Mucosa of stomach (tissue), 1 donor: ENCODE data around the gene SSTR3.

ENCODE experiments used
- H3K27me3 ChIP-seq: one replicate; pipeline ENCODE4 v1.7.0; 2013; ENCODE audit warnings: mild to moderate bottlenecking, low read length; ENCODE audit not compliant: control insufficient read depth, insufficient read depth
- H3K36me3 ChIP-seq: one replicate; pipeline ENCODE4 v1.7.0; 2013; ENCODE audit warnings: low read length; ENCODE audit not compliant: control insufficient read depth, insufficient read depth
- H3K4me1 ChIP-seq: one replicate; pipeline ENCODE4 v1.7.0; 2013; ENCODE audit warnings: mild to moderate bottlenecking, low read length; ENCODE audit not compliant: control insufficient read depth, insufficient read depth
- H3K4me3 ChIP-seq: one replicate; pipeline ENCODE4 v1.7.0; 2013; ENCODE audit warnings: low read length
- H3K9ac ChIP-seq: one replicate; pipeline ENCODE4 v1.7.0; 2013; ENCODE audit warnings: mild to moderate bottlenecking, low read length, moderate library complexity
- H3K9me3 ChIP-seq: one replicate; pipeline ENCODE4 v1.7.0; 2013; ENCODE audit warnings: mild to moderate bottlenecking, low read length, moderate library complexity; ENCODE audit not compliant: control insufficient read depth
- donor health status: Pancreatic carcinoma.

The SSTR3 gene

GRCh38 chr22:37209140-37209845 lies 3.0 kb downstream of the SSTR3 start:
- Histone ChIP-seq H3K9me3 (no peaks in the 10 kb centered on the region), H3K4me1 (no peaks in the 10 kb centered on the region), H3K27me3 (peaks cover 12% of the 10 kb centered on the region), H3K9ac (no peak overlapping the region), H3K4me3 (no peak overlapping the region), H3K36me3 (no peaks in the 10 kb centered on the region)

- Histone ChIP-seq H3K4me3 (no peak overlapping the region), H3K4me1 (no peaks in the 10 kb centered on the region), H3K27me3 (peaks cover 12% of the 10 kb centered on the region), H3K36me3 (no peaks in the 10 kb centered on the region), H3K9me3 (no peaks in the 10 kb centered on the region), H3K9ac (no peak overlapping the region)
Observed at GRCh38 chr22:37208401-37209139, 3.7 kb downstream of the SSTR3 start.

- H3K4me3 ChIP-seq: no peak overlapping the region
- H3K4me1 ChIP-seq: no peaks in the 10 kb centered on the region
- peaks cover 12% of the 10 kb centered on the region for H3K27me3 ChIP-seq
- H3K9ac ChIP-seq: no peak overlapping the region
- H3K36me3 ChIP-seq: no peaks in the 10 kb centered on the region
- H3K9me3 ChIP-seq: no peaks in the 10 kb centered on the region
Observed at GRCh38 chr22:37207981-37208380, 4.3 kb downstream of the SSTR3 start.

DNA sequence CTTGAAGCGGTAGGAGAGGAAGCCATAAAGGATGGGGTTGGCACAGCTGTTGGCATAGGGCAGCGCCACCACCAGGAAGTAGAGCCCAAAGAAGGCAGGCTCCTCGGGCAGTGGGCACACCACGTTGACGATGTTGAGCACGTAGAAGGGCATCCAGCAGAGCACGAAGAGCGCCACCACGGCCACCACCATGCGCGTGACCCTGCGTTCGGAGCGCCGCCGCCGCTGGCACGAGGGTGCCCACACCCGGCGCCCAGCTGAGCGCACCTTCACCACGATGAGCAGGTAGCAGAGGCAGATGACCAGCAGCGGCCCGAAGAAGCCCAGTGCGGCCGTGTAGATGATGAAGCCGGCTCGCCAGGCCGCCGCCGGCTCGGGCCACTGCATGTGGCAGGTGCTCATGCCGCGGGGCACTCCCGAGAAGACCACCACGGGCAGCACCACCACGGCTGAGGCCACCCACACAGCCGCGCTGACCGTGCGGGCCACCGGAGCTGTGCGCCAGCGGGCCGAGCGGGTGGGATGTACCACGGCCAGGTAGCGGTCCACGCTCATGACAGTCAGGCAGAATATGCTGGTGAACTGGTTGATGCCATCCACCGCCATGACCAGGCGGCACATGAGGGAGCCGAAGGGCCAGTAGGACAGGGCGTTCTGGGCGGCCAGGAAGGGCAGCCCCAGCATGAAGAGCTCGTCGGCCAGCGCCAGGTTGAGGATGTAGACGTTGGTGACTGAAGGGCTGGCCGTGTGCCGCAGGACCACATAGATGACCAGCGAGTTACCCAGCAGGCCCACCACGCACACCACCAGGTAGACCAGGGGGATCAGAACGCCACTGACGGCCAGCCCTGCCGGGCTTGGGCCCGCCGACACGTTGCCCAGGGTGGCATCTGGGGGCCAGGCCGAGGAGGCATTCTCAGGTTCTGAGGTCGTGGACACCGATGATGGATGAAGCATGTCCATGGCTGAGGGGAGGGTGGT lies 5.1 kb downstream of the SSTR3 start:
- H3K4me1 ChIP-seq: no peaks in the 10 kb centered on the region
- no peak overlapping the region for H3K9ac ChIP-seq
- no peaks in the 10 kb centered on the region for H3K36me3 ChIP-seq
- no peak overlapping the region for H3K4me3 ChIP-seq
- peaks cover 12% of the 10 kb centered on the region for H3K27me3 ChIP-seq
- H3K9me3 ChIP-seq: no peaks in the 10 kb centered on the region

DNA sequence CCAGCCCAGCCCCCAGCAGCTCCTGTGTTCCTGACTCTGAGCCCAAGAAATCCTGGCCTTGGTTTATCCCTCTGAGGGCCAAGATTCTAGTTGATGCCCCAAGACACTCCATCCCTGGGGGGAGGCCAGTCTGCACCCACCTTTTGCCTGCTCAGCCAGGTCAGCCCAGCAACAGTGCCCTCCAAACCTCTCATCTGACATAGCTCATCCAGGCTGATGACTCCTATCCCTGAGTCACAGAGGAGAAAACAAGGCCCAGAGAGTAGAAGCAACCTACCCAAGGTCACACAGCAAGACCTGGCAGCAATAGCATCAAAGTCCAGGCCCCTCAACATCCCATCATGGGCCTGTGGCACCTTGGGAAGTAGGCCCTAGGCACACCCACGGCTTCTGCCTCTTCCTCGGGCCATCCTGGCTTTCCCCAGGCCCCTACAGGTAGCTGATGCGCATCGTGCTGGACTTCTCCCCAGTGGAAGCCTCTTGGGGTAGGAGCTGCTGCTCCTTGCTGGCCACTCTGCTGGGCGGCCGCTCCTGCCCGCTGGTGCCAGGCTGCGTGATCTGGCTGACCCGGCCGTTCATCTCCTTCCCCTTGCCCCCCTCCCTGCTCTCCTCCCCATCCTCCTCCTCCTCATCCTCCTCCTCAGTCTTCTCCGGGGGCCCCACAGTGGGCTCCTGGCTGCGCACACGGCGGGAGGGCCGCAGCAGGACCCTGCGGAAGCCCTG lies 6.0 kb downstream of the SSTR3 start:
- Histone ChIP-seq H3K9ac (no peak overlapping the region), H3K36me3 (no peaks in the 10 kb centered on the region), H3K27me3 (peaks cover 7% of the 10 kb centered on the region), H3K4me3 (no peak overlapping the region), H3K4me1 (no peaks in the 10 kb centered on the region), H3K9me3 (no peaks in the 10 kb centered on the region)

- Histone ChIP-seq H3K9me3 (no peaks in the 10 kb centered on the region), H3K4me3 (no peak overlapping the region), H3K27me3 (no peaks in the 10 kb centered on the region), H3K9ac (no peak overlapping the region), H3K4me1 (peaks cover under 1% of the 10 kb centered on the region), H3K36me3 (no peaks in the 10 kb centered on the region)
Observed at GRCh38 chr22:37205046-37205445, 7.2 kb downstream of the SSTR3 start.

GRCh38 chr22:37204045-37204655 lies 8.1 kb downstream of the SSTR3 start:
- H3K9me3 ChIP-seq: no peaks in the 10 kb centered on the region
- H3K36me3 ChIP-seq: no peaks in the 10 kb centered on the region
- H3K9ac ChIP-seq: no peak overlapping the region
- peaks cover 6% of the 10 kb centered on the region for H3K4me1 ChIP-seq
- no peaks in the 10 kb centered on the region for H3K27me3 ChIP-seq
- no peak overlapping the region for H3K4me3 ChIP-seq

DNA sequence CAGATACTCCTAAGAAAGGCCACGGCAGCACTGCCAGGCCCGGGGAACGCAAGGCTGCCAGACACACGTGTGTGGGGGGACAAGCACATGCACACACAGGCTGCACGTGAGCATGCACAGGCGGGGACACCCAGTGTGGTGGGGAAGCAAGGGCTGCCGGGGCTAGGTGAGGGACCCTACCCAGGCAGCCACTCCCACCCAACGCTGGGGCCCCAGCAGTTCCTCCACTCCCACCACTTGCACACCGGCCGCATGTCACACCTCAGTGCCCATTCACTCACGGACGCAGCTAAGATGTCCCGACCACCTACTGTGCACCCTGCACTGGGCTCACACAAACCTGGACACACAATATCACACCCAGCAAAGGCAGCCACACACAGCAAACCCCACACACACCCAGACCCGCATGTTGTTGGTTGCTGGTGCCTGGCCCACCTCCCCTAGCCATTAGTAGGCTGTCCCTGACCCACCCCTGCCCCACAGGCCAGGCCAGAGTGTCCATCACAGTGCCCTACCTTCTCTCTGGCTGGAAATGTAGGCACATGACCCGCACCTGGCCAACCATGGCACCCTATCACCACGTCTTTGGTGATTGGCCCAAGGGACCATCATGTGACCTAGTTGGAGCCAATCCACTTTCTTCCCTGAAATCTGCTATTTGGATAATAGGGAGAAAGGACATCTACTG lies 8.8 kb downstream of the SSTR3 start:
- Histone ChIP-seq H3K9ac (no peak overlapping the region), H3K36me3 (no peaks in the 10 kb centered on the region), H3K4me1 (peaks cover 6% of the 10 kb centered on the region), H3K4me3 (no peak overlapping the region), H3K9me3 (no peaks in the 10 kb centered on the region), H3K27me3 (no peaks in the 10 kb centered on the region)

GRCh38 chr22:37202716-37203115 lies 9.6 kb downstream of the SSTR3 start:
- Histone ChIP-seq H3K36me3 (no peaks in the 10 kb centered on the region), H3K4me1 (peaks cover 13% of the 10 kb centered on the region), H3K27me3 (no peaks in the 10 kb centered on the region), H3K4me3 (no peak overlapping the region), H3K9me3 (no peaks in the 10 kb centered on the region), H3K9ac (no peak overlapping the region)

- Histone ChIP-seq H3K9me3 (no peaks in the 10 kb centered on the region), H3K36me3 (no peaks in the 10 kb centered on the region), H3K9ac (no peak overlapping the region), H3K4me3 (no peak overlapping the region), H3K27me3 (no peaks in the 10 kb centered on the region), H3K4me1 (peaks cover 20% of the 10 kb centered on the region)
Observed at GRCh38 chr22:37202001-37202555, 10.2 kb downstream of the SSTR3 start.
